K562 treated with DMSO at 1 percent for 48 hours (cell line): ENCODE data around the gene TRHDE. TPM values are rescaled to one million over a fixed set of nuclear protein-coding genes. Genes with fewer than 3 reads are reported as not detected.

Experiments
- total RNA-seq: library from RNA; unstranded; fragments of 300-600 nt; gene quantifications from 2 replicates; pipeline ENCODE4 v1.2.3, GENCODE V29; 2022; ENCODE audit warnings: low replicate concordance; ENCODE audit errors: extremely low read depth

The TRHDE gene, protein sequence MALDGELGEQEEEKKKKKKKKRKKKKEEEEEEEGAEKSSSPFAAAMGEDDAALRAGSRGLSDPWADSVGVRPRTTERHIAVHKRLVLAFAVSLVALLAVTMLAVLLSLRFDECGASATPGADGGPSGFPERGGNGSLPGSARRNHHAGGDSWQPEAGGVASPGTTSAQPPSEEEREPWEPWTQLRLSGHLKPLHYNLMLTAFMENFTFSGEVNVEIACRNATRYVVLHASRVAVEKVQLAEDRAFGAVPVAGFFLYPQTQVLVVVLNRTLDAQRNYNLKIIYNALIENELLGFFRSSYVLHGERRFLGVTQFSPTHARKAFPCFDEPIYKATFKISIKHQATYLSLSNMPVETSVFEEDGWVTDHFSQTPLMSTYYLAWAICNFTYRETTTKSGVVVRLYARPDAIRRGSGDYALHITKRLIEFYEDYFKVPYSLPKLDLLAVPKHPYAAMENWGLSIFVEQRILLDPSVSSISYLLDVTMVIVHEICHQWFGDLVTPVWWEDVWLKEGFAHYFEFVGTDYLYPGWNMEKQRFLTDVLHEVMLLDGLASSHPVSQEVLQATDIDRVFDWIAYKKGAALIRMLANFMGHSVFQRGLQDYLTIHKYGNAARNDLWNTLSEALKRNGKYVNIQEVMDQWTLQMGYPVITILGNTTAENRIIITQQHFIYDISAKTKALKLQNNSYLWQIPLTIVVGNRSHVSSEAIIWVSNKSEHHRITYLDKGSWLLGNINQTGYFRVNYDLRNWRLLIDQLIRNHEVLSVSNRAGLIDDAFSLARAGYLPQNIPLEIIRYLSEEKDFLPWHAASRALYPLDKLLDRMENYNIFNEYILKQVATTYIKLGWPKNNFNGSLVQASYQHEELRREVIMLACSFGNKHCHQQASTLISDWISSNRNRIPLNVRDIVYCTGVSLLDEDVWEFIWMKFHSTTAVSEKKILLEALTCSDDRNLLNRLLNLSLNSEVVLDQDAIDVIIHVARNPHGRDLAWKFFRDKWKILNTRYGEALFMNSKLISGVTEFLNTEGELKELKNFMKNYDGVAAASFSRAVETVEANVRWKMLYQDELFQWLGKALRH
- not detected in 2 replicates for total RNA-seq

DNA sequence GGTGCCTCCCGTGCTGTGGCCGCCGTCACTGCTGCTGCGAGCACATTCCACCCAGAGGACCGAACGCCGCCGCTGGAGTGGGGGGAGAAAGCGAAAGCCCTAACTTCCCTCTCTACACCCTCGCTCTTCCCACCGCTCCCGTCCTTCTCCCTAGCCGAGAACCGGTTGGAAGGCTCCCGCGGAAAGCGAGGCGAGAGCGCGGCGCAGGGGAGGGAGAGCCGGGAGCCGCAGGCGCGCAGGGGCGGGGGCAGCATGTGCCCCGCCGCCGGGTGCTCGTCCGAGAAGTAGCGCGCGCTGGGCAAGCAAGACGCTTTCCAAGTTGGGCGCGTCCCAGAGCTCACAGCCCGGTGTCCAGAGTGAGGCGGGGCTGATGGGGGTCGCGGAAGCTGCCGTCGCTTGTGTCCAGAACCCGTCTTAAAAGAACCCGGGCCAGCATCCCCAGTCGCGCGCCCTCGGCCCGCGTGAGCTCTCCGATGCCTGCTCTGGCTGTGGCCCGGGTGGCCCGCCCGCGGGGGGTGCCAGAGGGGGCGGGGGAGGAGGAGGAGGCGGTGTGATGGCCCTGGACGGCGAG, at the start of gene TRHDE:
Gene TRHDE (plus strand): TSS at position 280 of the 571 bp plus-strand sequence. CDS start 274 bp downstream, at position 554.

